ENCODE data around the gene LRIG2. TPM values are rescaled to one million over a fixed set of nuclear protein-coding genes. Genes with fewer than 3 reads are reported as not detected.

The LRIG2 gene, protein sequence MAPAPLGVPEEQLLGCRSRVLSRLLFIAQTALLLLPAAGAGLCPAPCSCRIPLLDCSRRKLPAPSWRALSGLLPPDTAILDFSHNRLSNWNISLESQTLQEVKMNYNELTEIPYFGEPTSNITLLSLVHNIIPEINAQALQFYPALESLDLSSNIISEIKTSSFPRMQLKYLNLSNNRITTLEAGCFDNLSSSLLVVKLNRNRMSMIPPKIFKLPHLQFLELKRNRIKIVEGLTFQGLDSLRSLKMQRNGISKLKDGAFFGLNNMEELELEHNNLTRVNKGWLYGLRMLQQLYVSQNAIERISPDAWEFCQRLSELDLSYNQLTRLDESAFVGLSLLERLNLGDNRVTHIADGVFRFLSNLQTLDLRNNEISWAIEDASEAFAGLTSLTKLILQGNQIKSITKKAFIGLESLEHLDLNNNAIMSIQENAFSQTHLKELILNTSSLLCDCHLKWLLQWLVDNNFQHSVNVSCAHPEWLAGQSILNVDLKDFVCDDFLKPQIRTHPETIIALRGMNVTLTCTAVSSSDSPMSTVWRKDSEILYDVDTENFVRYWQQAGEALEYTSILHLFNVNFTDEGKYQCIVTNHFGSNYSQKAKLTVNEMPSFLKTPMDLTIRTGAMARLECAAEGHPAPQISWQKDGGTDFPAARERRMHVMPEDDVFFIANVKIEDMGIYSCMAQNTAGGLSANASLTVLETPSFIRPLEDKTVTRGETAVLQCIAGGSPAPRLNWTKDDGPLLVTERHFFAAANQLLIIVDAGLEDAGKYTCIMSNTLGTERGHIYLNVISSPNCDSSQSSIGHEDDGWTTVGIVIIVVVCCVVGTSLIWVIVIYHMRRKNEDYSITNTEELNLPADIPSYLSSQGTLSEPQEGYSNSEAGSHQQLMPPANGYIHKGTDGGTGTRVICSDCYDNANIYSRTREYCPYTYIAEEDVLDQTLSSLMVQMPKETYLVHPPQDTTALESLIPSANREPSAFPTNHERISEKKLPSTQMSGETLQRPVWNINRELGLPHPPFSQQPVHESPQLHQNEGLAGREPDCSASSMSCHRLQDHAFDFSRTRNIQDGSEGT
- 12.3 and 24.6 TPM in 2 replicates for total RNA-seq

DNA sequence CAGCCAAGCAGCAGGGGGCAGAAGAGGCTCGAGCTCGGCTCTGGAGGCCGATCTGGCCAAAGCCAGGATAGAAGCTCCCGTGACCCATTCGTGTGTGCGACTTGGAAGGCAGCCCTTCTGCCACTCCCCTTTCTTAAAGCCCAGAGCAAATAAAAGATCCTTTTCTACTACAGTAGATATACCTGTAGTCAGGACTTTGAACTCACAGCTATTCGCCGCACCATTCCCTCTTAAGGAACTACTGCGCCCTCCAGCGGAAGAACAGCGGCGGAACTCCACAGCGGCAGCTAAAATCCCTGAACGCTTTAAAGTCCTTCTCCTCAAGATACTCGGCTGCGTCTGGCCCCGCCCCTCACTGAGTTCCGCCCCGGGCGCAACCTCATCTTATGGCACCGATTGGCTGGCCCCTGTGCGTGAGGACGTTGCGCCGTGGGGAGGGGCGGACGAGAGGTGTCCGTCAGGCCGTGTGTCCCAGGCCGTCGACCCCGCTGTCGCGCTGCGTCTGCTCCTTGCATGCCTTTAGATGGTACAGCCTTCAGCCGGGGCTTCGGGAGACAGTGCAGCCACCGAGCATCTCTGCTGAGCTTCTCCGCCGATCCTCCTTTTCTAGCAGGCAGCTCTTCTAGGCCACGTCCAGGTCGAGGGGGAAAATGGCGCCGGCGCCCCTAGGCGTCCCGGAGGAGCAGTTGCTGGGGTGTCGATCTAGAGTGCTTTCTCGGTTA is at the start of gene LRIG2:
LRIG2 (plus strand) TSS at position 442 of the 722 bp plus-strand sequence; CDS start at position 651, 209 bp downstream.

Other genes with a start within 250 kb of the LRIG2 start
- gene SLC16A1, start 117.0 kb upstream of the LRIG2 start, total RNA-seq: 167 and 206 TPM in 2 replicates

All from nasal cavity respiratory epithelium epithelial cell of viscerocranial mucosa (primary cell).